MCF 10A (cell line): ENCODE results near the gene SUCLG2. TPM values are rescaled to one million over a fixed set of nuclear protein-coding genes. Genes with fewer than 3 reads are reported as not detected.

Experiments
- BruUV-seq: library from RNA; stranded (reverse); fragments of 400-500 nt; replicated peaks from 2 replicates; lab custom pipeline; 2021; lab: Mats Ljungman, UMichigan
- CTCF ChIA-PET: fragments of 300-600 bp; sonication (Branson Sonifier 250); formaldehyde crosslinking; extraction: SDS; loops from one replicate; lab custom pipeline; 2021; ENCODE audit warnings: antibody characterized with exemption, inconsistent platforms; lab: Yijun Ruan, JAX
- POLR2A ChIA-PET: fragments of 300-600, 350-650 bp; sonication (Branson Sonifier 250); formaldehyde crosslinking; extraction: SDS; loops from one replicate; lab custom pipeline; 2020; ENCODE audit warnings: antibody characterized with exemption, inconsistent platforms; lab: Yijun Ruan, JAX
- DNase-seq: peaks from one replicate; pipeline ENCODE4 v3.0.0-alpha.2; 2018; ENCODE audit not compliant: unreplicated experiment
- H3K27ac Mint-ChIP-seq: one replicate; pipeline ENCODE4 v1.8.0; 2022; ENCODE audit warnings: mild to moderate bottlenecking, low read depth, mixed read lengths; ENCODE audit not compliant: unreplicated experiment
- H3K27me3 Mint-ChIP-seq: one replicate; pipeline ENCODE4 v1.8.0; 2022; ENCODE audit warnings: mixed read lengths; ENCODE audit not compliant: insufficient read depth, unreplicated experiment
- H3K36me3 Mint-ChIP-seq: one replicate; pipeline ENCODE4 v1.8.0; 2022; ENCODE audit warnings: mild to moderate bottlenecking, moderate library complexity, mixed read lengths; ENCODE audit not compliant: insufficient read depth, unreplicated experiment
- H3K4me1 Mint-ChIP-seq: one replicate; pipeline ENCODE4 v1.8.0; 2022; ENCODE audit warnings: mixed read lengths; ENCODE audit not compliant: insufficient read depth, unreplicated experiment
- H3K4me3 Mint-ChIP-seq: one replicate; pipeline ENCODE4 v1.8.0; 2022; ENCODE audit warnings: mild to moderate bottlenecking, moderate library complexity, mixed read lengths; ENCODE audit not compliant: unreplicated experiment
- H3K9me3 Mint-ChIP-seq: one replicate; pipeline ENCODE4 v1.8.0; 2022; ENCODE audit warnings: mixed read lengths; ENCODE audit not compliant: unreplicated experiment
- intact Hi-C: fragments of 100-400 bp; cut with micrococcal nuclease; formaldehyde crosslinking; loops from 2 replicates; pipeline ENCODE4 v1.14.1; 2022
- total RNA-seq: library from RNA; stranded (reverse); gene quantifications from 2 replicates; pipeline ENCODE4 v1.2.3, GENCODE V29; 2022
- TF ChIP-seq, protein P1 (sequence below): fragments of 200-600 bp; IDR thresholded peaks from one replicate; pipeline ENCODE4 v1.8.0; 2022; ENCODE audit warnings: antibody characterized with exemption, mild to moderate bottlenecking; ENCODE audit not compliant: unreplicated experiment

The SUCLG2 gene
- total RNA-seq, 1 experiment from 2014 or later: 55.6 TPM

- TF ChIP-seq, protein P1, sequence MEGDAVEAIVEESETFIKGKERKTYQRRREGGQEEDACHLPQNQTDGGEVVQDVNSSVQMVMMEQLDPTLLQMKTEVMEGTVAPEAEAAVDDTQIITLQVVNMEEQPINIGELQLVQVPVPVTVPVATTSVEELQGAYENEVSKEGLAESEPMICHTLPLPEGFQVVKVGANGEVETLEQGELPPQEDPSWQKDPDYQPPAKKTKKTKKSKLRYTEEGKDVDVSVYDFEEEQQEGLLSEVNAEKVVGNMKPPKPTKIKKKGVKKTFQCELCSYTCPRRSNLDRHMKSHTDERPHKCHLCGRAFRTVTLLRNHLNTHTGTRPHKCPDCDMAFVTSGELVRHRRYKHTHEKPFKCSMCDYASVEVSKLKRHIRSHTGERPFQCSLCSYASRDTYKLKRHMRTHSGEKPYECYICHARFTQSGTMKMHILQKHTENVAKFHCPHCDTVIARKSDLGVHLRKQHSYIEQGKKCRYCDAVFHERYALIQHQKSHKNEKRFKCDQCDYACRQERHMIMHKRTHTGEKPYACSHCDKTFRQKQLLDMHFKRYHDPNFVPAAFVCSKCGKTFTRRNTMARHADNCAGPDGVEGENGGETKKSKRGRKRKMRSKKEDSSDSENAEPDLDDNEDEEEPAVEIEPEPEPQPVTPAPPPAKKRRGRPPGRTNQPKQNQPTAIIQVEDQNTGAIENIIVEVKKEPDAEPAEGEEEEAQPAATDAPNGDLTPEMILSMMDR: no peak
- H3K27me3 Mint-ChIP-seq: no peaks in the 10 kb centered on the region
- H3K4me1 Mint-ChIP-seq: peaks cover 21% of the 10 kb centered on the region
- intact Hi-C loops: loop anchor here (5.0 kb wide), 1 partner anchor 273 kb away; no protein-coding TSS in a partner anchor
- DNase-seq: no peak
- BruUV-seq: TSS peak; percentile 72
- peaks cover 9% of the 10 kb centered on the region for H3K36me3 Mint-ChIP-seq
- H3K4me3 Mint-ChIP-seq: peak overlapping the region; percentile 73
- no peaks in the 10 kb centered on the region for H3K9me3 Mint-ChIP-seq
- H3K27ac Mint-ChIP-seq: peak overlapping the region; percentile 70
- POLR2A ChIA-PET: interaction anchor here (0.7 to 1.6 kb wide), 5 partner anchors 8 to 136 kb away, joined by 3 to 4 read pairs (median 3); no protein-coding TSS in a partner anchor
- CTCF ChIA-PET: interaction anchor here (0.6 to 1.3 kb wide), 6 partner anchors 11 to 555 kb away, joined by 3 read pairs; no protein-coding TSS in a partner anchor
Measured at GRCh38 chr3:67654844-67655177, 399 bp upstream of the SUCLG2 start.

GRCh38 chr3:67653425-67654098 is 850 bp downstream of the SUCLG2 start:
- intact Hi-C loops: loop anchor here (5.0 kb wide), 1 partner anchor 271 kb away; no protein-coding TSS in a partner anchor
- TF ChIP-seq, protein P1: no peak
- H3K27me3 Mint-ChIP-seq: no peaks in the 10 kb centered on the region
- H3K4me3 Mint-ChIP-seq: peak overlapping the region; percentile 73
- TSS peak; percentile 40 for BruUV-seq
- DNase-seq: no peak
- peaks cover 31% of the 10 kb centered on the region for H3K4me1 Mint-ChIP-seq
- ChIA-PET CTCF (interaction anchor here (1.0 to 1.2 kb wide), 2 partner anchors 272 to 296 kb away, joined by 3 to 7 read pairs; no protein-coding TSS in a partner anchor), POLR2A (interaction anchor here (0.7 to 1.6 kb wide), 5 partner anchors 8 to 235 kb away, joined by 3 to 5 read pairs (median 4); no protein-coding TSS in a partner anchor)
- H3K27ac Mint-ChIP-seq: peak overlapping the region; percentile 70
- H3K9me3 Mint-ChIP-seq: no peaks in the 10 kb centered on the region
- peaks cover 14% of the 10 kb centered on the region for H3K36me3 Mint-ChIP-seq

GRCh38 chr3:67650084-67650483 is 4.3 kb downstream of the SUCLG2 start:
- Mint-ChIP-seq H3K27ac (peak overlapping the region; percentile 7), H3K9me3 (no peaks in the 10 kb centered on the region), H3K36me3 (peaks cover 21% of the 10 kb centered on the region), H3K4me1 (peaks cover 48% of the 10 kb centered on the region), H3K4me3 (no peak overlapping the region), H3K27me3 (no peaks in the 10 kb centered on the region)
- intact Hi-C loops: loop anchor here (5.0 kb wide), 1 partner anchor 268 kb away; no protein-coding TSS in a partner anchor
- CTCF ChIA-PET: interaction anchor here (0.6 to 0.8 kb wide), 2 partner anchors 11 to 467 kb away, joined by 3 to 4 read pairs; no protein-coding TSS in a partner anchor
- no peak for DNase-seq
- TF ChIP-seq, protein P1: no peak
- BruUV-seq: no TSS peak
- POLR2A ChIA-PET: no interaction called here

GRCh38 chr3:67649681-67650080 is 4.7 kb downstream of the SUCLG2 start:
- Mint-ChIP-seq H3K36me3 (peaks cover 21% of the 10 kb centered on the region), H3K4me1 (peaks cover 48% of the 10 kb centered on the region), H3K27me3 (no peaks in the 10 kb centered on the region), H3K27ac (no peak overlapping the region), H3K9me3 (no peaks in the 10 kb centered on the region), H3K4me3 (no peak overlapping the region)
- CTCF ChIA-PET: interaction anchor here (0.6 to 0.8 kb wide), 3 partner anchors 51 to 467 kb away, joined by 3 read pairs; no protein-coding TSS in a partner anchor
- DNase-seq: no peak
- intact Hi-C loops: loop anchor here (5.0 kb wide), 3 partner anchors 37 to 652 kb away; partner anchors contain the start of gene KBTBD8
- TF ChIP-seq, protein P1: no peak
- POLR2A ChIA-PET: no interaction called here
- no TSS peak for BruUV-seq
